Measurements from ENCODE around the gene GAB4. TPM values are rescaled to one million over a fixed set of nuclear protein-coding genes. Genes with fewer than 3 reads are reported as not detected.
"Not testable (repeated sequence)": the region's sequence is repeated elsewhere in the genome, so short reads cannot be mapped to it uniquely, and the experiment has no call there.

GAB4 gene
- total RNA-seq, 1 donor from 2014 or later = not detected

DNA sequence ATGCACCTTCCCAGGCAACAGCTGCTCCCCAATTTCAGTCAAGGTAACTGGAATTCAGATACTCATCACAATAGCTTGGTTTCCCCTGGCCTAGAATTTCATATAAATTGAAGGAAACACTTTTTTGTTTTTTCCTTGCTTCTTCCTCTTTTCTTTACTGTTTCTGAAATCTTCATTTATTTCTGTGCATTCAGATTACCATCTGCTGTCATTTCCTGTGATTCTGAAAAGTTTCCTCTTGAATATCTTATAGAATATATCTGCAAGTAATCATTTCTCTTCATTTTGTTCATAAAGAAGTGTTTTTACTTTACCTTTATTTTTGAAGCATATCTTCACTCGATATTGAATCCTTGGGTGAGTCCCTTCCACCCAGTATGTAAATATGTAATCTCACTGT is 85.3 kb downstream of the GAB4 start:
- no peak for DNase-seq (ENCODE audit: extremely low spot score in 2 of 2)
- TF ChIP-seq POLR2AphosphoS5 (IDR thresholded peaks at IDR 0.05; ENCODE audit: insufficient read depth in 1 of 2, low read depth in 1 of 2) (no peak), POLR2A (IDR thresholded peaks at IDR 0.05) (no peak), CTCF (IDR thresholded peaks at IDR 0.05) (no peak)
- H3K9me3 ChIP-seq = no peaks in the 10 kb centered on the region
- no peaks in the 10 kb centered on the region for H3K27me3 ChIP-seq
- H3K4me3 ChIP-seq = no peak overlapping the region
- H3K36me3 ChIP-seq = no peaks in the 10 kb centered on the region
- H3K27ac ChIP-seq = no peak overlapping the region
- intact Hi-C loops (cut with DNase I) = no loop called here
- no peaks in the 10 kb centered on the region for H3K4me1 ChIP-seq

GRCh38 chr22:16922076-16922475 is 85.9 kb downstream of the GAB4 start:
- Histone ChIP-seq H3K27me3 (no peaks in the 10 kb centered on the region), H3K4me1 (no peaks in the 10 kb centered on the region), H3K36me3 (no peaks in the 10 kb centered on the region), H3K4me3 (no peak overlapping the region), H3K27ac (no peak overlapping the region), H3K9me3 (no peaks in the 10 kb centered on the region)
- TF ChIP-seq POLR2A (IDR thresholded peaks at IDR 0.05) (no peak), CTCF (IDR thresholded peaks at IDR 0.05) (no peak), POLR2AphosphoS5 (IDR thresholded peaks at IDR 0.05; ENCODE audit: insufficient read depth in 1 of 2, low read depth in 1 of 2) (no peak)
- DNase-seq (ENCODE audit: extremely low spot score in 2 of 2) = no peak
- intact Hi-C loops (cut with DNase I) = no loop called here

DNA sequence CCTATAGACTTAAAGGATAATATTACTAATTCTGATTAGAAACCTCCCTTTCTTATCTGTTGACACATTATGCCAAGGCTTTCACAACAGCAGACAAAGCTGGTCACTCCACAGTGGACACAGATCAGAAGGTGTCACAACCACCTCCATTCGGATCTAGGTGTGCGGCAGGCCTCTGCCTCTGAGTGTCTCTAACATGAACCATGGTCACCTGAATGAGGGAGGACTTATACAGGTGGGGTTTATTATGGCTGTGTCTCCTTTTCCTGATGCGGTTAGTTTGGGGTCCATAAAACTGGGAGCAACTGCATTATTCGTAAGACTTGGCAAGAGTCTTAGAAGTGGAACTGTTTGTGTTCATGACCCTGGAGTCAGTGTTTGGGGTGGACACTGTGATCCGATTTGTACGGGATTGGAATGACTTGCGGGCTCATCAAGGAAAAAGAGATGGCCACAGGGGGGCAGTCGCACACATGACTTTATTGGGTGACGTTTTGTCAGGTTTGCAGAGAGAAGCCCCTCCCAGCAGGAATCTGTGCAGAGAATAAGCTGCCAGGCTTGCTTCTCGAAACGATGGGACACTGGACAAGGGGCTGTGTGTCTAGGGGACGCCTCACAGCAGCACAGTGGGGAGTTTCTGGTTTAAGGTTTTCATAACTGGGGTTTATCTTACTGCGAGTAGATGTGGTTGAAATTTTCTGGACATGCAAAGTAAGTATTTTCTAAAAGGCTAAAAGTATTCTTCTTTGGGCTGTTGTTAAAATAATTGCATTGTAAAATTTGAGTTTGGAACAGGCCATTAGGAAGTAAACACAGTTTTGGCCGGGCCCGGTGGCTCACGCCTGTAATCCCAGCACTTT is 90.6 kb downstream of the GAB4 start:
- H3K9me3 ChIP-seq = no peaks in the 10 kb centered on the region
- TF ChIP-seq CTCF (IDR thresholded peaks at IDR 0.05) (peak; percentile 24 to 42 (median 41)), POLR2A (IDR thresholded peaks at IDR 0.05) (no peak)
- H3K27ac ChIP-seq = no peak overlapping the region
- H3K27me3 ChIP-seq = no peaks in the 10 kb centered on the region
- no peaks in the 10 kb centered on the region for H3K4me1 ChIP-seq
- intact Hi-C loops (cut with DNase I) = no loop called here
- no peak for DNase-seq (ENCODE audit: extremely low spot score in 2 of 2)
- no peak overlapping the region for H3K4me3 ChIP-seq
- no peaks in the 10 kb centered on the region for H3K36me3 ChIP-seq

GRCh38 chr22:16915701-16916100 is 92.3 kb downstream of the GAB4 start:
- TF ChIP-seq POLR2A (IDR thresholded peaks at IDR 0.05) (no peak), CTCF (IDR thresholded peaks at IDR 0.05) (no peak), POLR2AphosphoS5 (IDR thresholded peaks at IDR 0.05; ENCODE audit: insufficient read depth in 1 of 2, low read depth in 1 of 2) (no peak)
- no peak overlapping the region for H3K27ac ChIP-seq
- DNase-seq (ENCODE audit: extremely low spot score in 2 of 2) = no peak
- intact Hi-C loops (cut with DNase I) = no loop called here
- H3K27me3 ChIP-seq = no peaks in the 10 kb centered on the region
- no peaks in the 10 kb centered on the region for H3K36me3 ChIP-seq
- no peaks in the 10 kb centered on the region for H3K4me1 ChIP-seq
- no peaks in the 10 kb centered on the region for H3K9me3 ChIP-seq
- H3K4me3 ChIP-seq = no peak overlapping the region

DNA sequence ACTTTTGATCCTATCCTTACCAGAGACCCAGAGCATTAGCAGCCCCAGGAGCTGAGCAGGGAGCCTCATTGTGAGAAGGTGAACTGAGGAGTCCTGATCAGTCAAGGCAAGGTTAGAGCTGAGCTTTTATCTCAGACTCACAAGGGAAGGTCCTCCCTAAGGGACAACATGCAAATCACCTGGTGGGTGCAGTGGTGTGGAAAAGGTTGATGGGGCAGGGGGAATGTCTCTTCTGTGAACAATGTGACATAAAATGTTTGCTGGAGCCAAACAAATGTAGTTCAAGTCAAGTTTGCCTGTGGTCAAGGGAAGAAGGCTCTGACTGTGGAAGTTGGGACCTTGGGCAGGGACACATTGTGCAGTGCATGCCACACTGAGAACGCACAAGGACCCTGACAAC is 93.1 kb downstream of the GAB4 start:
- DNase-seq (ENCODE audit: extremely low spot score in 2 of 2); H3K4me1 ChIP-seq; H3K36me3 ChIP-seq; intact Hi-C loops (cut with DNase I); H3K9me3 ChIP-seq; H3K4me3 ChIP-seq; H3K27me3 ChIP-seq; H3K27ac ChIP-seq: not testable (repeated sequence)

Data from vagina (tissue), 2 donors.